Measurements from ENCODE around the gene NUP98.

DNA sequence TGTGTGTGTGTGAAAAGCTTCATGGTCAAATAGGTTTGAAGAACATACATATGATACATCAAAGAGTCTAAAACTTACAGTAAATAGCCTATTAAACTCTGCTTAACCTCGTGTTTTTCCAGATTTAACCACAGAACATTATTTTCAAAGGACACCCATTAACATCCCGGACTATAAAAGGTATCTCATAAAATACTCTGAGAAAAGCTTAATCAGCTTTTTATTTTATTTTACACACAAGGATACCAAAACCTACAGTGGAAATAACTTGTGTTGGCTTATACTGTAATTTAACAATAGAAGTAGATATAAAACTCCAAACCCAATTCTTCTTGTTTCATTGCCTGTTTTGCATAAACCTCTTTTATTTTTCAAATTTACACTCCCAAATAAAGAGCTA, 76.4 kb downstream of the NUP98 start:
- TF ChIP-seq CTCF (IDR thresholded peaks at IDR 0.05): no peak
- TF ChIP-seq POLR2AphosphoS5 (IDR thresholded peaks at IDR 0.05): no peak
